Adrenal gland (tissue), 12 donors: ENCODE data around the gene CD46. TPM values are rescaled to one million over a fixed set of nuclear protein-coding genes. Genes with fewer than 3 reads are reported as not detected.

Experiments used
- DNase-seq, 7 donors: peaks; one replicate each; pipeline ENCODE4 v3.0.0-alpha.2; 2019 to 2020
- H3K27ac ChIP-seq, 5 donors: fragments of 200-600 bp; sonication (generic) in 4 of 5; 1 replicate in 3 of 5; 2 replicates in 2 of 5; pipeline versions ENCODE4 v1.5.1 to v1.8.0; 2016 to 2020; ENCODE audit warnings: mild to moderate bottlenecking in 1 of 5
- H3K27me3 ChIP-seq: fragments of 200-600 bp; 2 replicates; pipeline ENCODE4 v1.8.0; 2021
- H3K36me3 ChIP-seq, 2 donors: fragments of 200-600 bp; replicated peaks in 1 of 2; 1 replicate in 1 of 2; 2 replicates in 1 of 2; pipeline versions ENCODE4 v1.5.1 to v1.8.0; 2018 to 2022
- H3K4me1 ChIP-seq, 2 donors: fragments of 200-600 bp; replicated peaks in 1 of 2; 1 replicate in 1 of 2; 2 replicates in 1 of 2; pipeline versions ENCODE4 v1.5.1 to v1.8.0; 2018 to 2021
- H3K4me3 ChIP-seq, 4 donors: fragments of 200-600 bp; sonication (generic) in 3 of 4; one replicate each; pipeline ENCODE4 v1.5.1; 2016 to 2018
- H3K9me3 ChIP-seq, 3 donors: fragments of 200-600 bp; sonication (generic) in 1 of 3; replicated peaks in 1 of 3; 1 replicate in 2 of 3; 2 replicates in 1 of 3; pipeline versions ENCODE4 v1.5.1 to v1.8.0; 2016 to 2021
- CTCF ChIP-seq, 6 experiments: fragments of 450-650 bp in 4 of 6; fragments of 200-600 bp in 2 of 6; sonication (generic) in 1 of 6; IDR thresholded peaks; 1 replicate in 5 of 6; 2 replicates in 1 of 6; pipeline versions ENCODE4 v1.5.1 to v1.8.0; 2016 to 2021; ENCODE audit warnings: antibody characterized with exemption in 6 of 6, mild to moderate bottlenecking in 2 of 6, moderate library complexity in 1 of 6
- POLR2A ChIP-seq, 2 donors: fragments of 450-650 bp; IDR thresholded peaks; one replicate each; pipeline ENCODE4 v1.6.1; 2017; ENCODE audit warnings: antibody characterized with exemption in 2 of 2, mild to moderate bottlenecking in 2 of 2, moderate library complexity in 1 of 2
- WGBS, 4 donors: extraction: QIAGEN DNeasy Blood & Tissue Kit in 2 of 4; methylation state at CpG; one replicate each; pipeline versions ENCODE4 v1.1.5 to v1.1.7; 2013 to 2017; 5-methylcytosine and 5-hydroxymethylcytosine counted together
- intact Hi-C, 2 donors: fragments of 100-400 bp; cut with DNase I; formaldehyde crosslinking; loops; one replicate each; pipeline versions ENCODE4 v1.14.1 to v1.15.0; 2022 to 2023
- polyA plus RNA-seq, 3 donors: library from polyadenylated mRNA; stranded (reverse); fragments of 200-250 nt in 2 of 3; fragments of 350-450 nt in 1 of 3; fragmentation: Illumina TruSeq in 1 of 3; extraction: RNeasy Lipid Tissue Mini Kit (QIAGEN cat#74804) in 1 of 3; gene quantifications; one replicate each; pipeline ENCODE4 v1.2.3, GENCODE V29; 2013 to 2014
- total RNA-seq, 9 donors: library from RNA; depleted of rRNA in 4 of 9; stranded (reverse); fragments of >200 nt in 4 of 9; fragments of 120-200 nt in 1 of 9; fragmentation: NEBNext Ultra II Directional in 1 of 9; extraction: Animal tissue kit (Norgen Biotek cat#: 25700) in 1 of 9; gene quantifications; one replicate each; pipeline versions ENCODE4 v1.1.0 to v1.2.4, GENCODE V29; 2013 to 2023
- donor health status: healthy with polysubstance abuse.
- donor health status: Bipolar disorder and iron deficiency.
- donor health status: DM: yes; HTN: yes; CAD: no.
- donor health status: DM: no; HTN: no; CAD: no.
- donor health status: DM: no; HTN: no; CAD: no.
- donor health status: DM: yes; HTN: yes; CAD: no.

CD46 gene
- total and polyA plus RNA-seq, 12 donors: 94.9 to 618 (median 386) TPM

- H3K4me1 ChIP-seq: peaks cover 0 to 10% of the 10 kb centered on the region in 2 donors
- no peak overlapping the region for H3K4me3 ChIP-seq
- peaks cover 0 to 15% of the 10 kb centered on the region in 2 donors for H3K36me3 ChIP-seq
- H3K9me3 ChIP-seq: no peaks in the 10 kb centered on the region
- H3K27ac ChIP-seq: no peak overlapping the region
- TF ChIP-seq CTCF (IDR thresholded peaks at IDR 0.05): no peak
- no peak for TF ChIP-seq POLR2A (IDR thresholded peaks at IDR 0.05)
- H3K27me3 ChIP-seq: no peaks in the 10 kb centered on the region
- intact Hi-C loops: no loop called here
- DNase-seq: no peak
These were observed 27.2 kb downstream of the CD46 start for GRCh38 chr1:207779008-207779407.

GRCh38 chr1:207781312-207781711 lies 29.5 kb downstream of the CD46 start:
- Histone ChIP-seq H3K4me1 (peaks cover 0 to 10% of the 10 kb centered on the region in 2 donors), H3K4me3 (no peak overlapping the region), H3K27me3 (no peaks in the 10 kb centered on the region), H3K27ac (no peak overlapping the region), H3K9me3 (no peaks in the 10 kb centered on the region), H3K36me3 (peaks cover 0 to 21% of the 10 kb centered on the region in 2 donors)
- no peak for TF ChIP-seq POLR2A (IDR thresholded peaks at IDR 0.05)
- no peak for TF ChIP-seq CTCF (IDR thresholded peaks at IDR 0.05)
- no peak for DNase-seq
- intact Hi-C loops: no loop called here
- WGBS, 4 donors: 88 to 100% (median 100%) methylated on average over 1 of the region's 1 CpG

- intact Hi-C loops: no loop called here
- H3K9me3 ChIP-seq: no peaks in the 10 kb centered on the region
- peaks cover 0 to 41% of the 10 kb centered on the region in 2 donors for H3K36me3 ChIP-seq
- DNase-seq: no peak
- no peaks in the 10 kb centered on the region for H3K27me3 ChIP-seq
- H3K4me1 ChIP-seq: peaks cover 3 to 5% of the 10 kb centered on the region in 2 donors
- no peak for TF ChIP-seq POLR2A (IDR thresholded peaks at IDR 0.05)
- TF ChIP-seq CTCF (IDR thresholded peaks at IDR 0.05): no peak
- H3K27ac ChIP-seq: no peak overlapping the region
- no peak overlapping the region for H3K4me3 ChIP-seq
These were observed 35.9 kb downstream of the CD46 start for GRCh38 chr1:207787776-207788175.

- H3K27me3 ChIP-seq: no peaks in the 10 kb centered on the region
- H3K9me3 ChIP-seq: no peaks in the 10 kb centered on the region
- no peak for TF ChIP-seq CTCF (IDR thresholded peaks at IDR 0.05)
- no peak for TF ChIP-seq POLR2A (IDR thresholded peaks at IDR 0.05)
- peaks cover 3 to 5% of the 10 kb centered on the region in 2 donors for H3K4me1 ChIP-seq
- 93 to 98% (median 93%) methylated on average over 4 of the region's 4 CpGs for WGBS, 4 donors
- H3K27ac ChIP-seq: peak overlapping the region in 1 of 5 donors; percentile 7
- no peak for DNase-seq
- peaks cover 0 to 39% of the 10 kb centered on the region in 2 donors for H3K36me3 ChIP-seq
- intact Hi-C loops: no loop called here
- H3K4me3 ChIP-seq: no peak overlapping the region
These were observed 37.5 kb downstream of the CD46 start for GRCh38 chr1:207789386-207789785.
